HG02571 (cell line): Measurements from ENCODE around the gene FLRT1.

ENCODE experiments used
- ATAC-seq: cut with Tn5 transposase; IDR thresholded peaks from one replicate; pipeline ENCODE4 v1.9.1; 2021; ENCODE audit warnings: mild to moderate bottlenecking, moderate library complexity; ENCODE audit not compliant: unreplicated experiment

Gene FLRT1

DNA sequence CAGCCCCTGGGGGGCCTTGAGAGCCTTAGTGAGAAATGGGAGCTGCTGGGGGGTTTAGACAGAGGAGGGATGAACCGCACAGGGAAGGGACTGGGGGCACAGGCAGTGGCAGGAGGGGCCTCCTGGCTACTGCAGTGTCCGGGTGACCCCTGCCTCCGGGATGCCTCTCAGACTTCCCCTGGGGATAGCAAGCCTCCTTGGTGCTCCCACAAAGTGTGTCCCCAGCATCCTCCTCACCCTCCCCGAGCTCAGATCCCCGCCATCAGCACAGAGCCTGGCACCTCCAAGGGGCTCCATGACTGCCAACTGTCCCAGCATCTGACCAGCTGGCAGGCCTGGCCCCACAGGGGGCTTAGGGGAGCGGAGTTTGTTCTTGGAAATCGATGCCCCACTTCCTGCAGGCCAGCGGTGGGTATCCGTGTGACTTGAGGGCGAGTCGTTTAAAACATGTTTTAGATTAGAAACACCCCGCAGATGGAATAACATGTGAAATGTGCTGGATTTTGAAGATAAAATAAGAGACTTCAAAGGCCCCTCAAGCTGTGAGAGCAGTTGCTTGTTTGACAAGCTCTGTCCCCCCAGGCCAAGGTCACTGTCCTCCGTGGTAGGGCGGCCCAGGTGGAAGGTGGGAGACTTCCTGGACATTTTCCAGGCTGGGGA lies 13.5 kb upstream of the FLRT1 start:
- no peak for ATAC-seq

- no peak for ATAC-seq
Observed at GRCh38 chr11:64023712-64024710, 11.7 kb upstream of the FLRT1 start.

GRCh38 chr11:64025205-64025604 lies 10.5 kb upstream of the FLRT1 start:
- ATAC-seq: no peak

DNA sequence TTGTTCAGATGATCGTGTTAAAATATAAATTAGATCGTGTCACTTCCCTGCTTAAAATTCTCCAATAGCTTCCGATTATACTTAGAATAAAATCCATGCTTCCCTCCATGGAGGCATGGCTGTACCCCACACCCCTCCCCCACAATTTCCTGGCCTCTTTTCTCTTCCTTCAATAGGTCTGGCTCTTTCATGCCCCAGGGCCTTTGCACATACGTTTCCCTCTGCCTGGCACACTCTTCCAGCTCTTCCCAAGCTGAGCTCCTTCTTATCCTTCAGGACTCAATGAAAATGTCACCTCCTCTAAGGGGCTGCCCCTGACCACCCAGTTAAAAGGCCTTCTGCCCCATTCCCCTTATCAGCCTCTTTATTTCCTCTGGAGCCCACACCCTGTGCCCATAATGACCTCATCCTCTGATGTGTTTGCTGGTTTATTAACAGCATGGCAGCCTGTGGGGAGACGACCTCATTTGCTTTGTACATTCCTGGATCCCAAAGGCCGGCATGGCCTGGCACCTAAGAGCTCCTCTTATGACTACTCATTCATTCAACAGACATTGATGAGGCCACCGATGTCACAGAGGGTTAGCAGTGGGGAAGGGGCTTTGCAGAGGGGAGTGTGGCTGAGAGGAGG lies 9.0 kb upstream of the FLRT1 start:
- ATAC-seq: no peak

DNA sequence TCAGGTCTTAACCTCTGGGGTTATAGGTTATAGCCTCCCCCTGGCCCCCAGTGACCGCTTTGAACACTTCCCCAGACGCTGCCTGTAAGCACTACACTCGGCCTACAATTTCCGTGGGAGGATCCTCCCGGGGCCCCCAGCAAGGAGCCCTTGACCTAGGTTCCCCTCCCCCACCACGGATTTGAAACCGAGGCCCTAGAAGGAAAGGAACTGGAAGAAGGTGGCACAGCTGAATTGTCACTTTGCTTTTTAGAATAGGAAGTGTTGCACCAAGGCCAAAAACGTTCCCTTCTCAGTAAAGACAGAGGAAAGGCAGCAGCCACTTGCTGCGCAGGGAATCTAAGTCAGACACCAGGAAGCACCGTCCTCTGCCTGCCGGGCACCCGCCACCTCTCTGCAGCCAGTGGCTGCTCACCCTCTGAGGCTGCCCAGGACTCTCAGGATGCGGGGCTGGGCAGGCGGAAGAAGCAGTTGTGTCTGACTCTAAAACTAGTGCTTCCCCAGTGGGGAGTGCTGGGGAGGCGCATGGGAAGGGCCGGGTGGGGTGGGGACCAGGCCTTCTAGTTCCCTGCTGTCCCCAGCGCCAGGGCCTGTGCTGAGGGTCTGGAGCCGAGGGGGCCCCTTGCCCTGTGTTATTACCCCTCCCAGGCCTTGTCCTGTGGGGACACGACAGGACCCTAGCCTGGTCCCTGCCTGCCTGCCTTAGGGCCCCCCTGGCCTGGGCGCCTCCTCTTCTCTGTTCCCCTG lies 7.9 kb upstream of the FLRT1 start:
- no peak for ATAC-seq

- no peak for ATAC-seq
Observed at GRCh38 chr11:64028398-64029115, 7.2 kb upstream of the FLRT1 start.

DNA sequence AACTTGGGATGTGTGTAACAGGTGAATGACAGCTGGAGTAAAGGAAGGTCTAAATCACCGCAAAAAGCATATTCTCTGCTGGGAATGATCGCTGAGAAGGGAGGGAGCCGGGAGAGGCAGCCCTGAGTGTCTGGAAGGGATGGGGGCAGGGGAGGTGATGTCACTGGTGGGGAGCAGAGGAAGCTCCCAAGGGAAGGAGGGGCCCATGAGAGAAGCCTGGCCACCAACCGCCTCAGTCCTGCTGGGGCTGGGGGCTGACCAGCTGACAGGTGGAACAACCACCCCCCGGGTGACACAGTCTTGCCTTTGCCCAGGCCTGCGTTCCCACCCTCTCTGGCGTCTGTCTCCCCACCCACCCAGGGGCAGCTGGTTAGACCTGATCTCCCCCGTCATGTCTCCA lies 6.0 kb upstream of the FLRT1 start:
- ATAC-seq: no peak

DNA sequence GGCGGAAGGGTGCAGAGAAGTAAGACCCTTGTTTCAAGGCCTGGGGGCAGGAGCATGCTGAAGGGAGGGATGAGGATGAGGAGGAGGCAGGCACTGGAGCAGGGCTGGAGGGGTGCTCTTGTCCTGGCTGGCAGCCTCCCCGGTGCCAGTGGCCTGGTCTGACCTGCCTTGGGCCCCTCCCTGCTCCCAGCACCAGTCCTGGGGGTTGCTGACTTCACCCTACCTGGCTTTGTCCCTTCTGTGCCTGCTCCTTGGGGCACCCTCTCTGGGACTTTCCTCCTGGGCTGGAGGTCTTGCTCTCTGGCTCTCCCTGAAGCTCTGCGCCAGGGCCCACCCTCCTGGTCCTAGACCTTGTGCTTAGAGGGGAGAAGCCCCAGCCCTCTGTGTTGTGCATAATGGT lies 4.7 kb upstream of the FLRT1 start:
- ATAC-seq: no peak

DNA sequence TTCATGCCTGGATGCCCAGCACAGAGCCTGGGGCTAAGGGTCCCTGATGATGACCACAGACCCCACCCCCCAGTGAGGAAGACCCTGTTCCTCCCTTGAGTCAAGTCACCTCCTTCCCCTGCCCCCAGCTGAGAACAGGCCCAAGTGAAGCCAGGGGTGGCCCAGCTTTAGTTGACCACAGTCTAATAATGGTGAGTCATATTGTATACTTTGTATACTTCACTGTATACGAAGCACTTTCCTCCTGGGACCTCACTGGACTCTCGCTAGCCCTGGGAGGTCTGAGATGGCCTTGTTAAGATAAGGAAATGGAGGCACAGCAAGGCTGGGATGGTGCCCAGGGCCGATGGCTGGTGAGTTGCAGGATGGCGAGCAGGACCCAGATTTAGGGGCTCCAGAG lies 3.7 kb upstream of the FLRT1 start:
- no peak for ATAC-seq

GRCh38 chr11:64034411-64034811 lies 1.3 kb upstream of the FLRT1 start:
- no peak for ATAC-seq

- ATAC-seq: no peak
Observed at GRCh38 chr11:64035081-64035524, 628 bp upstream of the FLRT1 start.

GRCh38 chr11:64036087-64037026 lies 626 bp downstream of the FLRT1 start:
- ATAC-seq: no peak

GRCh38 chr11:64037027-64037634 lies 1.4 kb downstream of the FLRT1 start:
- no peak for ATAC-seq

GRCh38 chr11:64038500-64038899 lies 2.8 kb downstream of the FLRT1 start:
- no peak for ATAC-seq

- no peak for ATAC-seq
Observed at GRCh38 chr11:64039012-64039665, 3.4 kb downstream of the FLRT1 start.

- no peak for ATAC-seq
Observed at GRCh38 chr11:64040684-64041322, 5.1 kb downstream of the FLRT1 start.

DNA sequence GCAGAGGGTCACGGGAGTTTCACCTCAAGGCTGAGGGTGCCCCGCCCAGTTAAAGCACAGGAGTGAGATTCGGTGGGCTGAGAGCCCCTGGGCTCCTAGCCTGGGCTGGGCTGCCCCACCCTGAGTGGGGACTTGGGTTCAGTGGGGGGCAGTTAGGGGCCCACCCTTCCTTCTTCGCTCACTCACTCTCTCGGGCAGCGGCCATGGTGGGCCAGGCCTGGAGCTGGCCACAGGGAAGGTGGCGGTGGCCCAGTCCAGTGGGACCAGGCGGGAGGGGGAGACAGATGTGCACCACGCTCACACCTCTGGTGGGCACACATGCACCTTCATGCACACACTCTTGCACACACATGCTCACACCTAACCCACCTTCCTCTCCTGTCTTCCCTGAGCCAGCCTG lies 6.1 kb downstream of the FLRT1 start:
- ATAC-seq: no peak

DNA sequence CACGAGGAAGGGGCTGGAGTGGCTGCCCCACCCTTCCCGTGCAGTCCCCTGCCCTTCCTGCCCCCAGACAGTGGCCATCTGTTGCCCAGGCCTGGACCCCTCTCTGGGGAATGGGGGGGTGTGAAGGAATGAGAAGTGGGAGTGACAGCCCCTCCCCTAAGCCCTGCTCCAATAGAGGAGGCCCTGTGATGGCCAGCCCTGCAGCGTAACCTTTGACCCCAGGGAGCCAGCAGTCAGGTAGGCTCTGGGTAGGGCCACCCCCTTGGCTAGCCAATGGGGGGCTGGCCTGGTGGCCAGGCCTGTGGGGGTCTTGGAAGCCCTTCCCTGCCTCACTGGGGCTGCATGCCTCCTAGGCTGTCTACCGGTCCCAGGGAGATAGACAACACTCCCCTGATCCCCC lies 6.6 kb downstream of the FLRT1 start:
- no peak for ATAC-seq
